Left forelimb (tissue), 1 donor: ENCODE measurements around the gene PELI1.

Experiments
- DNase-seq: peaks from one replicate; pipeline ENCODE4 v3.0.0-alpha.2; 2018; ENCODE audit warnings: low spot score

PELI1 gene

DNA sequence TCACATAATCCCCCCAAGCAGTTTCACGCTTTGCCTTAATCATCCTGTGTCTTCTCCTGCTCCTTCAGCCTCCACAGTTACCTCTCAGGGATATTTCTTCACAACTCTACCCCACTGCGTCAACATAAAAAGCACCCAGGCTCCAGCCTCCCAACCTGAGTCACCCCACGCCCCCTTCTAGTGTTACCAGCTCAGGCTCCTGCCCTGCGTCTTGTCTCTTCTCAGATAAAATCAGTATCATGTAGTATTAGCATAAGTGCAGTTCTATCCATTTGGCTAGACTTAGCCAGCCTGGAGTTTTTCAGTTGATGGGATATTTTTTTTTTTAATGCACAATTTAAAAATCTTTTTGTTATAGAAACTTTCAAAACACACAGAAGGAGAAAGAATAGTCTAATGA, 9.6 kb upstream of the PELI1 start:
- no peak for DNase-seq

DNA sequence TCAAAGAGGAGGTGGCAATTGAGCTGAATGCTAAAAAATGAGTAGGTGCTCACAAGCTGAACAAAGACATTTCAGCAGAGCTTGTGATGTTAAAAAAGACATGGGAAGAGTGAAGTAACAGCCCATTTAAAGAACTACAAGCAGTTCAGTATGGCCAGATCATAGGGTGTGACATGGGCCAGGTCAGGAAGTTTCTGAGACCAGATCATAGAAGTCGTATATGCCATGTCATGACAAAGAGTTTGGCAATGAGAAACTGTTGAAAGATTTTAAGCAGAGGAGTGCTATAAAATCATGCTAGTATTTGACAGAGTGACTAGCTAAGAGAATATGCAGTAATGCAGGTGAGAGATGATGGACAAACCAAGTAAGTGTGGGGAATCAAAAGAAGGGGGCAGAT, 7.3 kb upstream of the PELI1 start:
- DNase-seq, result no peak

DNA sequence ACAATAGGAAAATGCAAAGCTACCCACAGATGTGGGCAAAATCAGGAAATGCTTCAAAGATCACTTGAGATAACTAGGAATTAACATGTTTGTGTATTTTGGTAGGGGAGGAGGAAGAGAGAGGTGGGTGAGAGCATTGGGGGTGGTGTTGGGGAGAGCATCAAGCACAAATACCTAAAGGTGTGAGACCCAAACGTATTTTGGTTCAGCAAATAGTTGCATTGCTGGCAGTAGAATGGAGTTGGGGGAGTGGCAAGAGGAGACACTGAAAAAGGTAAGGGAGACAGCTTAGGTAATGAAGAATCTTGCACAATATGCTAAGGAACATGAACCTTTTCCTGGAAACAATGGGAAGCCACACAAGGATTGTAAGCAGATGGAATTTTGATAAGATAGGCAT, 1.5 kb upstream of the PELI1 start:
- no peak for DNase-seq

DNA sequence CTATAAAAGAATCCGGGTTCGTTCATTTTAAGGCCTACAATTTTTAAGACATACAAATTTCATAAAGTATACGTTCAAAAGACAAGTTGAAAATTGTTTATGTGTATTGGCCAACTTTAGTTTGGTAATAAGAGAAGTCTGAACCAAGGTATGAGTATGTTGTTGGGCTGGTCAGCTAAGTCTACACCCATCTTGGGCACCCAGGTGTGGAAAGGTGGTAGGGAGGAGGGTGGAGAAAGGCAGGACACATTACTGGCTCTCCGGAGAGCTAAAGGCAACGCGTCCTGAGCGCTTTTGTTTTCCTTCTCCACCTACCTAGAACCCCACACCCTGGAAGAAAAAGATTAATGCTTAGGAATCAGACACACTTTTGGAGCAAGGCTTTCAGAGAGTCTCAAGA, 899 bp upstream of the PELI1 start:
- no peak for DNase-seq

DNA sequence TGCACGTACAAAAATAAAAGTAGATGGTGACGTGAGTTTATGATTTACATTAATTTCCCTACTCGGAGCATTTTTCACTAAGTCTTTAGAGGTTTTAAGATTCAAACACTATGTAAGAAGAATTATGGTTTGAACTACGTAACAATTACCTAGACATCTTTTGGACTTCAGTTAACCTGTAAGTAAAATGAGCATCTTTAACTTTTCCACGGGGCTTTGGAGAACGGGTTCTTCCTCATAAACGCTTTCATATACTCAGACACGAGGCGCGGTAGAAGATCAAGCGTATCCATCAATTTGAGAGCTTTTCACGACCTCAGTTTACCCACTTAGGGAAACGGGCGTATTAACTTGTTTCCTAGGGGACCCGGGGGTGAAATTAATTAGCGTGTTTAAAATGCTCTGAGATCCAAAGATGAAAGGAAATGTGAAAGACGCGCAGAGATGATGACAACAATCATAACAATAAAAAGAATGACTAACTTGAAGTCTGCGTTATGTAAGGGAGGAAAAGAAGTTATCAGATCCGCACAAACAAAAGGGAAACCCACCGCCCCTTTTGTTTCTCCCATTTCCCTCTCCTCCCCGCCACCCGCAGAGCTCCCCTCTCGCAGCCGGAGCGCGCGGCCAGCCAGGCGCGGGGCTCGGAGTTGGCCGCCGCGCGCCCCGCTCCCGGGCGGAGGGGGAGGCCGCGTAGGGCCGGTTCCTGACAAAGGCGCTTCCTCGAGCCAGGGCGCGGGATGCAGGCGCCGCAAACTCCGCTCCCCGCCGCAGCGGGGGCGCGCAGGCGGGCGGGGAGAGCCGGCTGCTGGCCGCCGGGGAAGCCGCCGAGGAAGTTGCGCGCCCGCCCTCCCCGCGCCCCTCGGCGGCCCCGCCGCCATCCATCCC, 807 bp downstream of the PELI1 start:
- DNase-seq, result peak; percentile 76

DNA sequence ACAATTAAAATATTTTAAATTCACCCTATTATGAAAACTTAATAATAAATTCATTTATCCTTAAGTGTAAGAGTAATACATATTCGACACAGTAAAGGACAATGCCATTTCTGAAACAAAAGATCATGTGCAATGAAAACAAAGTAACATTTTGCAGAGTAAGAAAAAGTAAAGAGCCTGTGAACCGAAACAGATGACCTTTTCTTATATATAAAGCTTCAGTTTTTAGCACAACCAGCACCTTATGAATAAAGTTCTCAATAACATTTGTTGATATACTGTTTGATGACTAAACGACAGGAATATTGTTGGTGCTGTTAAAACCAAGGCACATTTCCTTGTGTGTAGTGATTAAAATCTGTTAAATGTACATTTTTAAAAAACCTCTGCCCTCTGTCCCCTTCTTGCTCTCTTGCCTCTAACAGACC, 1.5 kb downstream of the PELI1 start:
- DNase-seq, result no peak

DNA sequence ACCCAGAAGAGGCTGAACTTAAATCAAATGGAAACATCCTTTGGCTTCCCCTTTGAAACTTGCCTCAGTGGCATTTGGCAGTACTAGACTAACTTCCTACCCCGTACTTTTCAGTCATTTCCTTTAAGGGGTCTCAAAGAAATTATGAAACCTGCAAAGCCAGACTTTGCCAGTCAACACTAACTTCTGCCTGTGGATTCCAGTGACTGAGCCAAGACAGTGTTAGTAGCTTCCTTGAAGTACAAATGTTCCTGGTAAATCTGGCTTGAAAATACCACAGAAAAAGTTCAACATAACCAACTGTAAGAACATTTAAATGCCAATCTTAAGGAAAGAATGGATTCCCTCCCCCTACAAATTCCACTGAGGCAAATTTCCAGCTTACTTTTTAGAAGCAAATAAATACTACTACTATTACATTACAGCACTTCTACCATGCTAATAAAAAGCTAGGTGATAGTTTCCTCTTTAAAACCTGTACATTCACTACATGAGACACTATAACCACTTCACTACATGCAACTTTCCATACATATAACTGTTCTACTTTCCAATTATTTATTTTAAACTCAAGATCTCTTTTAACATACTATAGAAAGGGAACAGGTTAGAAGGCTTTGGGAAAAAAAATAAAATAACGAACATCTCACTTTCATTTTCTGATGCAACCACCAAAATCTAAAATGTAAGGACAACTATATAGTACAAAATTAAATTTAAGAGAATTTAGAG, 2.4 kb downstream of the PELI1 start:
- no peak for DNase-seq

DNA sequence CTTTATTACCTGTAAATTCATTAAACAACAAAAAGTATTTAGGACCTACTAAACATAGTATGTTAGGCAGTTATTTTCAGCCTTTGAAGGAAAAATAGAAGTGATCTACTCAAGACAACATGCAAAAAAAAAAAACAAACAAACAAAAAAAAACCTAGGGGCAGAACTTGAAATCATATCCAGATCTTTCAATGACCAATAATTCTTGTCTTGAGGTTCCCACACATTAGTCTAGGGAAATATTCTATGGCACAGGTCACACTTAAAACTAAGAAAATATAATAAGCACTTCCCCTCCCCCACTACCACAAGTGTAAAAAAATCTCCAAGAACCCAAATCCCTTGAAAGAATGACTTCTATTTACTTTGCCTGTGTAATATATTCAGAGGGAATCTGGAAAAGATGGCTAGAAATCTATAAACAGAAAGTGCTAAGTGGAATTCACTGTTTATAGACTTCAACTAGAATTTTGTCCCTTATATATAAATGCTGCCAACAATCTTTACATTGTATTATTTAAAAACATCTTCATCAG, 3.5 kb downstream of the PELI1 start:
- no peak for DNase-seq

DNA sequence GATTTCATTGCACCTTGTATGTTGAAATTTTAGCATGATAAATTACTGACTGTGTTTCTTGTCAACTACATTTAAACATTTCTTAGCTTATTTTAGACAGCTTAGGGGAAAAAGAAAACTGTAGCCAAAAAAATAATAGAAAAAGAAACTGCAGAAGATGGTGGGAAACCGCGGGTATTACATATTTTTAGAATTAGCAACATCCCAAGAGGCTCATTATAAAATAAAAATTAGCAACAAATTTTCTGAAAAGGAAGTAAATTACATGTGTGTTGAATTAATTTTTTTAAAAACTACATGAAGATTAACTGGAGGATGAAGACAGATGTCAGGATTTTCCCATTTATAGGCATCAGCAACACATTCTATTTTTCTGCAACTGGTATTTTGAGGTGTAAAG, 4.3 kb downstream of the PELI1 start:
- no peak for DNase-seq

DNA sequence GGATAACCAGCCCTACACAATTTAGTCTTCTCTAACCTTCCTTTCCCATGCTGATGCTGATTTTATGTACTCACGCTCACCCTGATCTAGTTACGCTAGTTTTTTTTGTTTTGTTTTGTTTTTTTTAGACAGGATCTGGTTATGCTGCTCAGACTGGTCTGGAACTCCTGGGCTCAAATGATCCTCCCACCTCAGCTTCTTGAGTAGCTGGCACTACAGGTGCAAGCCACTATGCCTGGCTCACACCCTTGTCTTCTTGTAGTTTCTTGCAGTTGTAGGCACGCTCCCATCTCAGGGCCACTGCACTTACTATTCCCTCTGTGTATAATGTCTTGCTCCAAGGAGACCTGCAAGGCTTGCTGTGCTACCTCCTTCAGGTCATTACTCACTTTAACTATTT, 6.2 kb downstream of the PELI1 start:
- DNase-seq, result no peak

DNA sequence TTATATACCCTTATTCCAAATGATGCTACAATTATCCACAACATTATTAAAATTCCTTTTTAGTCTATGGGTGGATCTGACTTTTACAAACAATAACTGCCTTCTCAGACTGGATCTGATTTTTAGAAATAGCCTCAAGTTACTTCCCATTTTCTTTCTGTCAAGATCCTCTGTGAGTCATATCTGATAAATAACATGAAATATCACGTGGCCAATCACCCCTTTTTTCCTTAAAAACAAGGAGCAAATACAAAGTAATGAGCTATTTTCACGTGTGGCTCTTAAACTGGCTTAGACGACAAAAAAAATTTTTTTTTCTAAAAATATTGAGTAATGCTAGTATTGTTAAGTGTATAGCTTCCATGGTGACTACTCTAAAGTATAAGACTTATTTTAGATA, 6.7 kb downstream of the PELI1 start:
- no peak for DNase-seq

DNA sequence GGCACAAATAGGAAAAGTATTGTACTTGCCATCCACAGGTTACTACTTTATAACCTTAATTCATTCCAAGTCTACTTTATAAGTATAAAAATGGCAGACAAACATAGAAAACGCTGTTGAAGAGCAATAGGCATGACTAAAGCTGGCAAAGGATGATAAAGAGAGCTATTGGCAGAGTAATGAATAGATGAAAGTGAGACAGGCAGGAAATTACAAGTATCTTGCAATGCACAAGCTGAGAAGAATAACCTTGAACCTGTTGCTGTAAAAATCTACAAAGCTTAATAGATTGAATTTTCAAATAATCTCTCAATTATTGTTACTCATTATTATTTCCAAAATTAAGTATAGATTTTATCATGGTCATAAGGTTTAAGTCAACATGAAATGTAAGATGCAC, 8.8 kb downstream of the PELI1 start:
- no peak for DNase-seq

DNA sequence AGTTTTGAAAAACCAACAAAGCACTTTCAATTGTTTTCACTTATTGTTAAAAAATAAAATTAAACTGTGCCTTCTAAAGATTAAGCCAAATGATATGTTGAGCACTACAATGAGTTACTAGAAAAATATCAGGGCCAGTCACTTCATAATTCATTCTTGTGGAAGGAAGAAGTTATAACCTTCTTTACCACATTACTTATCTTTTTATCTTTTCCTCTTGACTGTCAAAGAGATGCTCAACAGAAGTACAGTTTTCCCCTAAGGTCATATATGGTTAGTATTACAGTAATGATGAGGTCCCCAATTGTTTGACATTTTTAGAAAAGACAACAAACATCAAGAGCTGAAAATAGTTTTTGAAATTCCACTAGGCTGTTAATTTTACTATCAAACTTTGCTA, 9.4 kb downstream of the PELI1 start:
- DNase-seq, result no peak

DNA sequence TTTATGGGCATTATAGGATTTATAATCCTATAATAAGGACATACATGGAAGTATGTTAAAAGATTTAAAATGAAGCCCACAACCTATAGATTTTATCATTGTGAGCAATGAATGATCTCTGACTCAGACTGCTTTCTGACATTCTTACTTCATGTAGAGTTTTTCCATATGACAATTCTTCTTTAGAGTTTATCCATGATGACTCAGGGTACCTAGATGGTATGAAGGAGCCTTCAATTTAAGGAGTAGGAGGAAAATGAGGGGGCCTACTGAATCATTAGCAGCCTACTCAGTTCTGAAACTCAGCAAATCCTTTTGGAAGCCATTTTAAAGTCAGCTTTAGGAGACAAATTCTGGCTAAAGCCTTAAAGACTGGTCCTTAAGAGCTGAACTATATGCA, 10.4 kb downstream of the PELI1 start:
- DNase-seq, result no peak

DNA sequence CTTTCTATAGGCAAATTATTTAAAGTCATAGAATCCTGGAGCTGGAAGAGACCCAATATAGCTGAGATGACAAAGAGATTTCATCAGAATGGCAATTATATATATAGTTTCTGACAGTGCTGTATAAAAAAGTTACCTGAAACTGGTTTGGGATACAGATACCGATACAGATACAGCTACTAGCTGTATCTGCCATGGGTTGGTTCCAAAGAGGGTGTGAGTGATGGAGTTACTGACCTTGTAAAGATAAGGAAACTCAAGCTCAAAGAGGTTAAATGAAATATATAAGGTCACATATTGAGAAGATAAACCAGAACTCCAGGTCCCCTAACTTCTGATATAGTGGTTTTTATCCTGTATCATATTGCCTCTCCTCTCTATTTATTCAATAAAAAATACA, 10.9 kb downstream of the PELI1 start:
- DNase-seq, result no peak

DNA sequence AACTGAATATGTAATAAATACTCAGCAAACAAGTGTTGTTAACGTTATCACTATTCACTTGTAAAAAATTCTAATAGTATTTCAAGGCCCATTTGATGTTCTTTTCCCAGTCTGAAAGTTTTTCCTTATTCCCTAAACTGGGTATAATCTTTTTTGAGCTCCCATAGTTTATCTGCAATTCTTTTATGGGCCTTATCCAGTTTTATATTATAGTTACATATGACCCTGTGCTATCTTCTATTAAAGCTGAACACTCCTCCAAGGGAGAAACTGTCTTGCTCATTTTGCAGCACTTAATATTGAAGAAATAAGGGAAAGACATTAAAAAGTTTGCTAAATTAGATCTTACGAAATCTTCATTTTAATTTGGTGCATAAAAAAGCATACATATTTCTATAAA, 13.9 kb downstream of the PELI1 start:
- DNase-seq, result no peak

DNA sequence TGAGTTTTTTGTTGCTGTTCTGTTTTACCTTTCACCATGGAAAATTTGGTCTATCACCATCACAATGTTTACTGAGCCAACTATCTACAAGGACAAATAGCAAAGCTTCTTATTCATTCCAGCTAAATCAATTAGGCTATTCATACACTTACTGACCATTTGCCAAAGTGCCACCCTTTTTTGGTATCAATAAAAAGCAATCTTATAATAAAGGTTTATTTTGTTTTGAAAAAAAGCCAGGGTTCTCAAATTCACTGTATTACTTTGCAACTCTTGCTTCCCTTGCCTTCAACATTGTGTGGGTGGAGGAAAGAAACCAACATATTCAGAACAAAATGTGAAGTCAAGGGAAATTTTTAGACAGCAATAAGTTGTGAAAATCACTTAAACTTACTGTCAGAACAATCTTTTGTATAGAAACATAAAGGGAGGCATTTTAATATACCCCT, 15.3 kb downstream of the PELI1 start:
- DNase-seq, result no peak

DNA sequence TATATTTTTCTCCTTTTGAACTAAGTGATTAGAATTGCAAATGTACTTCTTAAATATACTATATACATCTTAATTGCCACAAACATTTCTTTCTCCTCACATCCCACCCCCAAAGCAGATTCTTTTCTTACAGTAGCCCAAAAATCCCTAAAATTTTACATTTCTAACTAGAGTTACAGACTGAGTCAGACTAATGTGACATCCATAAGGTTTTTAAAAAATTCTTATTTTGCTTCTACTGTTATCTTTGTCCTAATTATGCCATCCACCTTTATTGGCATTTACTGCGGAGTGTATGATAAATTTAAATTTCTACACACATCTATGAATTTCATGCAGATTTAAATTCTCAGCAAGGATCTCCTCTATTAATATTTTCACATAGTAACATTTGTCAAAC, 15.8 kb downstream of the PELI1 start:
- DNase-seq, result no peak

DNA sequence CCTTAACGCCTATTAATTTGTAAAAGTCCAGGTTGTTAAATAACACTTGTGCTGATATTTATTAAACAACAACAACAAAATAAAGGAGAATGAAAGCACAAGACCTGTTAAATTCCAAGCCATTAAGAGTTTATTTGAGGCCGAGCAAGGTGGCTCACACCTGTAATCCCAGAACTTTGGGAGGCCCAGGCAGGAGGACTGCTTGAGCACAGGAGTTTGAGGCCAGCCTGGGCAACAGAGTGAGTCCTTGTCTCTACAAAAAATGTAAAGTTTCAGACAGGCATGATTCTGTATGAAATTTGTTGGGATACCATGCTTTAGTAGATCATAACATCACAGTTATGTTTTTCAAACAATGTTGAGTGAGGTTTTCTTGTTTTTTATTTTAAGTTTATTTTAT, 17.1 kb downstream of the PELI1 start:
- no peak for DNase-seq

DNA sequence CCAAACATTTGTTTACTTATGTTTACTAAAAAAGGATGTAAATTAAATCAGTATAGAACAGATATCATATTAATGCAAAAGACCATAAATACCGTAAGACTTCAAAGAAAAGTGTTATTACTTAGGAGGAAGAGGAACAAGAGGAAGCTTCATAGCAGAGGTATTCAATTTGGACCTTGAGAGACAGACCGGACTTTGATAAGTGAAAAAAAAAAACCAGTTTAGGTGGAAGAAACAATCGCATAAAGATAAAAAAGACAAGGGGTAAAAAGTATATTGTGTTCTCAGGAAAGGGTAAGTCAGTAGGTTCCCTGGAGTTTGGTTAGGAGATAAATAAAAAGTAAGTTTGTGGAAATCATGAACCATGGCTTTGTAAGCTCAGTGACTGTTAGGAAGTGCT, 17.6 kb downstream of the PELI1 start:
- DNase-seq, result no peak

DNA sequence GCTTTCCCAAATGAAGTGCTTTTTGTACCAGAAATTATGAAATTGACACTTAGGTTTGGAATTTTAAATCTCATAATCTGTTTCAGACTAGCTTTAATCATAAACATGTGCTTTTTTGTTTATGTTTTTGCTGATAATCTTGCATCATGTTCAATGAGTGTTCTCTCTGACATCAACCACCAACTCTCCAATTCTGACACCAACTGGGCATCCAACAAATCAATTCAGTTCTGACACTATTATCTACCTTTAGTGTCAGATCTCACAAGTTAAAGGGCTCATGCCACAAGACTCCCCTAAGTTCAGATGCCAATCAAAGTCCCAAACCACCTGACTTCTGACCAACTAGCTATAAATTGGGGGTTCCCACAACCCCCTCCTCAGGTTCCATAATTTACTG, 19.6 kb downstream of the PELI1 start:
- DNase-seq, result no peak

DNA sequence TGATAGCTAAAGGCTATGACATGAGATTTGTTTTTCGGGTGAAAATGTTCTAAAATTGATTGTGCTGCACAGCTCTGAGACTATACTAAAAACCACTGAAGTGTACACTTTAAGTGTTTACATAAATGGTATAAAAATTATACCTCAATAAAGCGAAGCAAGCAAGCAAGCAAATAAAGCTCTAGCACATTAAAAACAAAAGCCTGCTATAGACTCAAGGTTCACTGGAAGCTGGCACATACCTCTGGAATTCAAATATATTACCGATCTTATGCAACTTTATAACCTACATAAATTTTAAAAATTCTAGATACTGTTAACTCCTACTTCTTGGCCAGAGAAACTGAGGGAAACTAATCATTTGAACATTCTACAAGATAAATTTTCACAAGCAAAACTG, 20.1 kb downstream of the PELI1 start:
- DNase-seq, result no peak

DNA sequence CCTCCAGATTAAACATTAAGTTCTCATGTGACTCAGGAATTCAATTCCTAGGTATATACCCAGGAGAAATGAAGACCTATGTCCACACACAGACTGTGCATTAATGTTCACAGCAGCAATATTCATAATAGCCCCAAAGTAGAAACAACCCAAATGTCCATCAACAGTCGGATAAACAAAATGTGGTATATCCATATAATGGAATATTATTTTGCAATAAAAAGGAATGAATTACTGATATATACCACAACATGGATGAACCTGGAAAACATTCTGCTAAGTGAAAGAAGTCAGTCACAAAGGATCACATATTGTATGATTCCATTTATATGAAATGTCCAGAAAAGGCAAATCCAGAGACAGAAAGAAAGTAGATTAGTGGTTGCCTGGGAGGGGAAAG, 20.5 kb downstream of the PELI1 start:
- no peak for DNase-seq
